Activated CD4-positive, CD25-positive, alpha-beta regulatory T cell treated with anti-CD3 and anti-CD28 coated beads, Interleukin-2, amount 50 U/mL, for 16 hours (primary cell): ENCODE measurements around the gene MGMT.

Experiments
- DNase-seq: peaks from one replicate; pipeline ENCODE4 v3.0.0-alpha.2; 2020; ENCODE audit warnings: low read depth, low spot score

The MGMT gene

GRCh38 chr10:129730272-129730992 lies 263.4 kb downstream of the MGMT start:
- no peak for DNase-seq

GRCh38 chr10:129730993-129731325 lies 263.9 kb downstream of the MGMT start:
- no peak for DNase-seq

GRCh38 chr10:129740532-129741279 lies 273.7 kb downstream of the MGMT start:
- no peak for DNase-seq

- DNase-seq: no peak
Observed at GRCh38 chr10:129741280-129741977, 274.4 kb downstream of the MGMT start.

GRCh38 chr10:129741978-129742741 lies 275.1 kb downstream of the MGMT start:
- no peak for DNase-seq

- DNase-seq: no peak
Observed at GRCh38 chr10:129742742-129743550, 275.9 kb downstream of the MGMT start.

GRCh38 chr10:129743738-129744133 lies 276.7 kb downstream of the MGMT start:
- DNase-seq: no peak

- no peak for DNase-seq
Observed at GRCh38 chr10:129744134-129745111, 277.4 kb downstream of the MGMT start.

- DNase-seq: no peak
Observed at GRCh38 chr10:129745186-129745750, 278.2 kb downstream of the MGMT start.

GRCh38 chr10:129754211-129755050 lies 287.4 kb downstream of the MGMT start:
- DNase-seq: no peak

GRCh38 chr10:129755158-129755591 lies 288.1 kb downstream of the MGMT start:
- DNase-seq: no peak

- DNase-seq: no peak
Observed at GRCh38 chr10:129755621-129756020, 288.6 kb downstream of the MGMT start.

- no peak for DNase-seq
Observed at GRCh38 chr10:129756912-129757901, 290.2 kb downstream of the MGMT start.

- no peak for DNase-seq
Observed at GRCh38 chr10:129758207-129759021, 291.4 kb downstream of the MGMT start.

GRCh38 chr10:129759214-129760002 lies 292.4 kb downstream of the MGMT start:
- no peak for DNase-seq

- DNase-seq: no peak
Observed at GRCh38 chr10:129760003-129760315, 292.9 kb downstream of the MGMT start.
